Esophagus muscularis mucosa (tissue), 4 donors: ENCODE measurements around the gene XCR1.

Experiments
- EP300 ChIP-seq: sonication (generic); formaldehyde crosslinking; IDR thresholded peaks from one replicate; pipeline ENCODE4 v1.6.1; 2017; ENCODE audit warnings: antibody characterized with exemption
- POLR2A ChIP-seq: fragments of 450-650 bp; IDR thresholded peaks from one replicate; pipeline ENCODE4 v1.6.1; 2017; ENCODE audit warnings: antibody characterized with exemption, moderate library complexity, mild to moderate bottlenecking, low read depth
- POLR2AphosphoS5 ChIP-seq, 2 donors: sonication (generic); formaldehyde crosslinking; IDR thresholded peaks; one replicate each; pipeline ENCODE4 v1.6.1; 2017; ENCODE audit warnings: antibody characterized with exemption in 2 of 2
- TF ChIP-seq, protein P1 (sequence below), 3 experiments: fragments of 200-600 bp in 2 of 3; fragments of 450-650 bp in 1 of 3; sonication (generic) in 2 of 3; IDR thresholded peaks; one replicate each; pipeline ENCODE4 v1.5.1; 2017 to 2019; ENCODE audit warnings: antibody characterized with exemption in 3 of 3, mild to moderate bottlenecking in 2 of 3, moderate library complexity in 1 of 3

GRCh38 chr3:46031747-46032146 lies 4.5 kb upstream of the XCR1 start:
- TF ChIP-seq POLR2AphosphoS5 (IDR thresholded peaks at IDR 0.05) (no peak), POLR2A (no peak), EP300 (no peak)
- TF ChIP-seq, protein P1, sequence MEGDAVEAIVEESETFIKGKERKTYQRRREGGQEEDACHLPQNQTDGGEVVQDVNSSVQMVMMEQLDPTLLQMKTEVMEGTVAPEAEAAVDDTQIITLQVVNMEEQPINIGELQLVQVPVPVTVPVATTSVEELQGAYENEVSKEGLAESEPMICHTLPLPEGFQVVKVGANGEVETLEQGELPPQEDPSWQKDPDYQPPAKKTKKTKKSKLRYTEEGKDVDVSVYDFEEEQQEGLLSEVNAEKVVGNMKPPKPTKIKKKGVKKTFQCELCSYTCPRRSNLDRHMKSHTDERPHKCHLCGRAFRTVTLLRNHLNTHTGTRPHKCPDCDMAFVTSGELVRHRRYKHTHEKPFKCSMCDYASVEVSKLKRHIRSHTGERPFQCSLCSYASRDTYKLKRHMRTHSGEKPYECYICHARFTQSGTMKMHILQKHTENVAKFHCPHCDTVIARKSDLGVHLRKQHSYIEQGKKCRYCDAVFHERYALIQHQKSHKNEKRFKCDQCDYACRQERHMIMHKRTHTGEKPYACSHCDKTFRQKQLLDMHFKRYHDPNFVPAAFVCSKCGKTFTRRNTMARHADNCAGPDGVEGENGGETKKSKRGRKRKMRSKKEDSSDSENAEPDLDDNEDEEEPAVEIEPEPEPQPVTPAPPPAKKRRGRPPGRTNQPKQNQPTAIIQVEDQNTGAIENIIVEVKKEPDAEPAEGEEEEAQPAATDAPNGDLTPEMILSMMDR (IDR thresholded peaks at IDR 0.05) = no peak
